ENCODE measurements around the gene HCRT.

HCRT gene, protein sequence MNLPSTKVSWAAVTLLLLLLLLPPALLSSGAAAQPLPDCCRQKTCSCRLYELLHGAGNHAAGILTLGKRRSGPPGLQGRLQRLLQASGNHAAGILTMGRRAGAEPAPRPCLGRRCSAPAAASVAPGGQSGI

DNA sequence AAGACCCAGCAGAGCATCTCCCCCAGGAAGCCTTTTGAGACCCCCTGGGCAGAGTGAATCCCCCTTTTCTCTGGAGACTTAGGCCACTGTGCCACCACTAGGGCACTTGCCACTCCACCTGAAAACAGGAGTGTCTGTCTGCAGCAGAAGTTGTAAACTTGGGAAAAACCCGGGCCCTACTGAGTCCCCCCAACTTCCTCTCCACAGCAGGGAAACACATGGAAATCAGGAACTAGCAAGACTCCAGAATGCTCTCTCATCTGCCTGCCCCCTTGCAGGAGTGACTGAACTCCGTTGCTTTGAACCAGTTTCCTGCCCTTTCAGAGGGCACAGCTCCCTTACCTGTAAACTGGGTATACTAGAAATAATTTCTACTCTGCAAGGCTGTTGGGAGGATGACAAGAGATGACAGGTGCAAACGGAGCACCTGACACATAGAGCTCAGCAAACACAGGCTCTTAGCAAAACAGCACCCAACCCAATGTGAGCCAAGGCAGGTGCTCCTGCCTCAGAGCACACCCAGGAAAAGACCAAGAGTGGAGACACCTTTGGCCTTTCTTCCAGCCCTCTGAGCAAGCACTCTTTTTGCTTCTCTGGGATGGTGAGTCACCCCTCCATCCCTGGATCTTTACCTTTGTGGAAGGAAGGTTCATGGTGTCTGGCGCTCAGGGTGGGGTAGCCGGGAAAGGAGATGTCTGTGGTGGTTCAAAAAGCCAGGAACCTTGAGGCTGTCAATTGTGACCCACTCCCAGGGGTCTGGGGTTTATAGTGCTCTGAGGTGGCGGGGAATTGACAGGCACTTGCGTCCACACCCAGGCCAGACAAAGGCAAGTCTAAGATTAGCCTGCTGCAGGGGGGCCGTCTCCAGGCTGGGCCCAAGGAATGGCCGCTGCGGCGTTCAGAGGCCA, at the start of gene HCRT:
Gene HCRT, minus strand, starts transcription at position 740 of the 908 bp plus-strand sequence. Its CDS starts 87 bp downstream, at position 653.
- TF ChIP-seq CTCF (IDR thresholded peaks at IDR 0.05) = no peak

- no peak for TF ChIP-seq CTCF (IDR thresholded peaks at IDR 0.05)
These were observed 48.7 kb upstream of the HCRT start for GRCh38 chr17:42233994-42234393.

DNA sequence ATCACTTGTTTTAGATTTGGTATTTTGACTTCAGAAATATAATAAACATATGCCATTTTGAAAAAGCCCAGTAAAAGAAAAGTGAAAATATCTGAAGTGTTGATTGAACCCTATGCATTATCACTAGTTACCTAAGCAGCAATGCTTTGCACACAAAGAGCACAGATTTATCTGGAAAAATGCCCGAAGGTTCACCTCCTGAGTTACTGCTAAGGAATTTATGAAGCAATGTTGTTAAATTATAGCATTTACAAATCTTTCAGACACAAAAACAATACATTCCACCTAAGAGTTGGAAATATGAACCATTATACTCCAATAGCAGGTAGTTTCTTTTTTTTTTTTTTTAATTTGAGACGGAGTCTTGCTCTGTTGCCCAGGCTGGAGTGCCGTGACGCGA, 47.9 kb upstream of the HCRT start:
- no peak for TF ChIP-seq CTCF (IDR thresholded peaks at IDR 0.05)

GRCh38 chr17:42230225-42230624, 45.0 kb upstream of the HCRT start:
- TF ChIP-seq CTCF (IDR thresholded peaks at IDR 0.05) = no peak

- TF ChIP-seq CTCF (IDR thresholded peaks at IDR 0.05) = no peak
These were observed 42.8 kb upstream of the HCRT start for GRCh38 chr17:42227849-42228700.

DNA sequence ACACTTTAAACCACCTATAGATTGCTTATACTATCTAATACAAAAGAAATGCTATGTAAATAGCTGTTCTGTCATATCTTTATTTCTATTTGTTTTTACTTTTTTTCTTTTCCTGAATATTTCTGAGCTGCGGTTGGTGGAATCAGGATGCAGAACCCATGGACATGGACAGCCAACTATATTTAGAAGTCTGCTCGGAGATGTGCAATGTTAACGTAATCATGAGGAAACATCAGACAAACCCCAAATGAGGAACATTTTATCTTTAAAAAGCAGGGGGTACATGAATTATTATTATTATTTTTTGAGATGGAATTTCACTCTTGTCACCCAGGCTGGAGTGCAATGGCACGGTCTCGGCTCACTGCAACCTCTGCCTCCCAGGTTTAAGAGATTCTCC, 40.4 kb upstream of the HCRT start:
- TF ChIP-seq CTCF (IDR thresholded peaks at IDR 0.05) = no peak

- TF ChIP-seq CTCF (IDR thresholded peaks at IDR 0.05) = no peak
These were observed 39.4 kb upstream of the HCRT start for GRCh38 chr17:42224651-42225050.
